GM12878 (cell line): Measurements from ENCODE around the gene TYW1B.

ENCODE experiments used
- CTCF ChIP-seq, 3 experiments: IDR thresholded peaks in 2 of 3; conservative IDR thresholded peaks in 1 of 3; 2 replicates each; pipeline ENCODE4 v1.5.1; 2011; ENCODE audit warnings: low read depth in 3 of 3, low read length in 3 of 3, mild to moderate bottlenecking in 3 of 3, control low read depth in 2 of 3, moderate library complexity in 2 of 3, inconsistent platforms in 1 of 3, mixed read lengths in 1 of 3; ENCODE audit not compliant: control insufficient read depth in 2 of 3, insufficient read depth in 1 of 3; ENCODE audit errors: extremely low read depth in 1 of 3
- CUX1 ChIP-seq: IDR thresholded peaks from 2 replicates; pipeline ENCODE4 v1.6.1; 2012; ENCODE audit warnings: improper control_type of control experiment, low read depth, low read length; ENCODE audit not compliant: insufficient replicate concordance
- POLR2AphosphoS2 ChIP-seq: IDR thresholded peaks from 2 replicates; pipeline ENCODE4 v1.6.1; 2011; ENCODE audit warnings: low read depth, mild to moderate bottlenecking, low read length, improper control_type of control experiment, moderate library complexity
- POLR2AphosphoS5 ChIP-seq: IDR thresholded peaks from 2 replicates; pipeline ENCODE4 v1.6.1; 2011; ENCODE audit warnings: mild to moderate bottlenecking, low read length, inconsistent platforms
- SIX5 ChIP-seq: IDR thresholded peaks from 2 replicates; pipeline ENCODE4 v1.6.1; 2011; ENCODE audit warnings: mild to moderate bottlenecking, low read depth, low read length, moderate library complexity; ENCODE audit not compliant: severe bottlenecking
- TF ChIP-seq, protein P1 (sequence below): IDR thresholded peaks from 2 replicates; pipeline ENCODE4 v1.6.1; 2011; ENCODE audit warnings: low read depth, low read length, improper control_type of control experiment, borderline replicate concordance

GRCh38 chr7:72603073-72603472, 224.9 kb downstream of the TYW1B start:
- TF ChIP-seq SIX5 (no peak), CUX1 (no peak), POLR2AphosphoS2 (no peak), CTCF (IDR thresholded peaks at IDR 0.05 in 2 of 3, conservative IDR thresholded peaks at IDR 0.05 in 1 of 3; ENCODE audit: control insufficient read depth in 2 of 3, extremely low read depth in 1 of 3, insufficient read depth in 1 of 3, low read depth in 3 of 3, low read length in 3 of 3) (no peak), POLR2AphosphoS5 (no peak)
- TF ChIP-seq, protein P1, sequence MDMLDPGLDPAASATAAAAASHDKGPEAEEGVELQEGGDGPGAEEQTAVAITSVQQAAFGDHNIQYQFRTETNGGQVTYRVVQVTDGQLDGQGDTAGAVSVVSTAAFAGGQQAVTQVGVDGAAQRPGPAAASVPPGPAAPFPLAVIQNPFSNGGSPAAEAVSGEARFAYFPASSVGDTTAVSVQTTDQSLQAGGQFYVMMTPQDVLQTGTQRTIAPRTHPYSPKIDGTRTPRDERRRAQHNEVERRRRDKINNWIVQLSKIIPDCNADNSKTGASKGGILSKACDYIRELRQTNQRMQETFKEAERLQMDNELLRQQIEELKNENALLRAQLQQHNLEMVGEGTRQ: no peak
